Activated CD4-positive, alpha-beta T cell treated with anti-CD3 and anti-CD28 coated beads, Interleukin-2, amount 10 ng/mL, durations not matched to agents 24 days and 14 days (primary cell): ENCODE data around the gene POLE2. TPM values are rescaled to one million over a fixed set of nuclear protein-coding genes. Genes with fewer than 3 reads are reported as not detected.
A peak's percentile ranks its signal among the peaks of the same experiment; 100 is the strongest.
"Not testable (repeated sequence)": the region's sequence is repeated elsewhere in the genome, so short reads cannot be mapped to it uniquely, and the experiment has no call there.

Source experiments
- DNase-seq: peaks from one replicate; pipeline ENCODE4 v3.0.0; 2022
- H3K27ac Mint-ChIP-seq: one replicate; pipeline ENCODE4 v1.8.0; 2022; ENCODE audit warnings: mild to moderate bottlenecking, mixed read lengths
- H3K27me3 Mint-ChIP-seq: one replicate; pipeline ENCODE4 v1.8.0; 2022; ENCODE audit warnings: mixed read lengths
- H3K36me3 Mint-ChIP-seq: one replicate; pipeline ENCODE4 v1.8.0; 2022; ENCODE audit warnings: low read depth, mild to moderate bottlenecking, mixed read lengths
- H3K4me1 Mint-ChIP-seq: one replicate; pipeline ENCODE4 v1.8.0; 2021; ENCODE audit warnings: mixed read lengths
- H3K4me3 Mint-ChIP-seq: one replicate; pipeline ENCODE4 v1.8.0; 2022; ENCODE audit warnings: mild to moderate bottlenecking, moderate library complexity, mixed read lengths
- H3K9me3 Mint-ChIP-seq: one replicate; pipeline ENCODE4 v1.8.0; 2021; ENCODE audit warnings: mixed read lengths
- intact Hi-C: fragments of 100-400 bp; cut with micrococcal nuclease; formaldehyde crosslinking; loops from one replicate; pipeline ENCODE4 v1.15.1; 2023
- total RNA-seq: library from RNA; stranded (reverse); gene quantifications from 2 replicates; pipeline ENCODE4 v1.2.3, GENCODE V29; 2022

POLE2 gene
- total RNA-seq, 1 donor from 2014 or later = 52.8 TPM

GRCh38 chr14:49692193-49692757, 4.3 kb upstream of the POLE2 start:
- Mint-ChIP-seq H3K27me3 (no peaks in the 10 kb centered on the region), H3K36me3 (peaks cover 2% of the 10 kb centered on the region), H3K27ac (peak overlapping the region; percentile 84), H3K4me3 (peak overlapping the region; percentile 79), H3K4me1 (peaks cover 22% of the 10 kb centered on the region), H3K9me3 (no peaks in the 10 kb centered on the region)
- DNase-seq = no peak
- intact Hi-C loops = loop anchor here (2.0 kb wide), 2 partner anchors 57 to 75 kb away; partner anchors contain the start of gene DNAAF2

DNA sequence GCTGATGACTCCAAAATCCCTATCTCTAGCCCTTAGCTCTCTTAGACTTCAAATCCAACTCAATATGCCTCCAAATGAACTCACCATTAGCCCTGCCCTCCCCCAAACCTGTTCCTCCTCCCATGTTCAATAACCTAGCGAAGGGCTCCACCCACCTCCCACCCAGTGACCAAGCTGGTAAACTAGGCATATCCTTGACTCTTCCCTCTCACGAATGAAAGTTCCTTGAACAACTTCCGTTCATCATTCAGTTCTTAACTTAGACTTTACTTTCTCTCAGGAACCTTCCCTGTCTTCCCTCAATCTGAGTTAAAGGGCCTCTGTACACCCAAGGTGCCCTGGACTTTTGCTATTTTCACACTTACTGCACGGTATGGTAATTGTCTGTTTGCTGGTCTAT, 3.0 kb upstream of the POLE2 start:
- DNase-seq = no peak
- intact Hi-C loops = no loop called here
- H3K9me3 Mint-ChIP-seq = no peaks in the 10 kb centered on the region
- no peak overlapping the region for H3K27ac Mint-ChIP-seq
- H3K36me3 Mint-ChIP-seq = peaks cover 6% of the 10 kb centered on the region
- no peak overlapping the region for H3K4me3 Mint-ChIP-seq
- no peaks in the 10 kb centered on the region for H3K27me3 Mint-ChIP-seq
- peaks cover 32% of the 10 kb centered on the region for H3K4me1 Mint-ChIP-seq

DNA sequence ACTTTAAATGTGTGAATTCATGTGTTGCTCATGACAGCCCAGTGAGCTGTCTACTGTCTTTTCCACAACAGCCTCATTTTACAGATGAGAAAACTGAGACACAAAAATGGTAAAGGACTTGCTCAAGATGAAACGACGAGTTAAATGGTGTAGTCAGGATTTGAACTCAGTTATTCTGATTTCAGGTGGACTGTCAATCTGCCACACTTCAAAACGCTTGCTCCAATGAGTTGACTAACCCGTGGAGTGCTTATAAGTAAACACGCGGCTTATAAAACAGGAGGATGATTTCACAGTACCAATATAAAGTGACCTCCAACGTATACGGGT, 652 bp upstream of the POLE2 start:
- no peaks in the 10 kb centered on the region for H3K27me3 Mint-ChIP-seq
- peaks cover 38% of the 10 kb centered on the region for H3K4me1 Mint-ChIP-seq
- peaks cover 8% of the 10 kb centered on the region for H3K36me3 Mint-ChIP-seq
- DNase-seq = no peak
- H3K4me3 Mint-ChIP-seq = peak overlapping the region; percentile 97
- H3K9me3 Mint-ChIP-seq = no peaks in the 10 kb centered on the region
- intact Hi-C loops = loop anchor here (1.0 to 10.0 kb wide), 7 partner anchors 9 to 544 kb away; partner anchors contain the start of genes LRR1, MGAT2, NEMF and RPL36AL
- peak overlapping the region; percentile 94 for H3K27ac Mint-ChIP-seq

DNA sequence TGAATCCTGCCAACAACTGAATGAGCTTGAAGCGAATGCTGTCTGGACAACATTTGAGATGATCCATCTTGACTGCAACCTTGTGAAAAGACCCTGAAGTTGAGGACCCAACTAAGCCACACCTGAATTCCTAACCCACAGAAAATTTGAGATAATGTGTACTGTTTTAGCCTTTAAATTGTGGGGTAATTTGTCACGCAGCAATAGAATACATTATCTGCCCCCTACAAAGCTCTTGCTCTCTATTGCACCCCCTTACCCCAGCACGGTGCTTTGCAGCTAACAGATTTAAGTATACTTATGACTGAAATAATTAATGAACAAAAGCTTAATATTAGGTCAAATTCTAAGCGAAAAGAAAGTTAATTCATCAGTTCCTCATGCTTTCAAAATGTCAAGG, 1.6 kb downstream of the POLE2 start:
- Mint-ChIP-seq H3K27ac (peak overlapping the region; percentile 79), H3K9me3 (peaks cover 3% of the 10 kb centered on the region)
- intact Hi-C loops = loop anchor here (5.0 to 10.0 kb wide), 3 partner anchors 166 to 546 kb away; partner anchors contain the start of genes NEMF, SOS2 and VCPKMT

GRCh38 chr14:49679271-49679670, 8.7 kb downstream of the POLE2 start:
- intact Hi-C loops = loop anchor here (1.0 kb wide), 1 partner anchor 9 kb away; the partner anchor contains the start of gene POLE2
- no peaks in the 10 kb centered on the region for H3K27me3 Mint-ChIP-seq
- H3K27ac Mint-ChIP-seq = peak overlapping the region; percentile 72

More for the DNA sequence above, 1.6 kb downstream of the POLE2 start:
- Mint-ChIP-seq H3K4me1 (peaks cover 31% of the 10 kb centered on the region), H3K27me3 (no peaks in the 10 kb centered on the region), H3K4me3 (peak overlapping the region; percentile 97), H3K36me3 (peaks cover 18% of the 10 kb centered on the region)
- no peak for DNase-seq

GRCh38 chr14:49677643-49678042, 10.4 kb downstream of the POLE2 start:
- H3K9me3 Mint-ChIP-seq = peaks cover 1% of the 10 kb centered on the region
- H3K36me3 Mint-ChIP-seq = peaks cover 70% of the 10 kb centered on the region
- H3K27ac Mint-ChIP-seq = no peak overlapping the region
- no peak for DNase-seq
- H3K4me3 Mint-ChIP-seq = no peak overlapping the region
- peaks cover 18% of the 10 kb centered on the region for H3K4me1 Mint-ChIP-seq
- intact Hi-C loops = no loop called here
- no peaks in the 10 kb centered on the region for H3K27me3 Mint-ChIP-seq

More at GRCh38 chr14:49679271-49679670, 8.7 kb downstream of the POLE2 start:
- DNase-seq = no peak
- Mint-ChIP-seq H3K4me3 (no peak overlapping the region), H3K4me1 (peaks cover 19% of the 10 kb centered on the region), H3K9me3 (peaks cover 3% of the 10 kb centered on the region), H3K36me3 (peaks cover 63% of the 10 kb centered on the region)

GRCh38 chr14:49673586-49673985, 14.4 kb downstream of the POLE2 start:
- H3K27me3 Mint-ChIP-seq = no peaks in the 10 kb centered on the region
- no peak overlapping the region for H3K27ac Mint-ChIP-seq
- H3K9me3 Mint-ChIP-seq = no peaks in the 10 kb centered on the region
- no peak overlapping the region for H3K4me3 Mint-ChIP-seq
- intact Hi-C loops = no loop called here
- DNase-seq = no peak
- peaks cover 3% of the 10 kb centered on the region for H3K4me1 Mint-ChIP-seq
- peaks cover 57% of the 10 kb centered on the region for H3K36me3 Mint-ChIP-seq

DNA sequence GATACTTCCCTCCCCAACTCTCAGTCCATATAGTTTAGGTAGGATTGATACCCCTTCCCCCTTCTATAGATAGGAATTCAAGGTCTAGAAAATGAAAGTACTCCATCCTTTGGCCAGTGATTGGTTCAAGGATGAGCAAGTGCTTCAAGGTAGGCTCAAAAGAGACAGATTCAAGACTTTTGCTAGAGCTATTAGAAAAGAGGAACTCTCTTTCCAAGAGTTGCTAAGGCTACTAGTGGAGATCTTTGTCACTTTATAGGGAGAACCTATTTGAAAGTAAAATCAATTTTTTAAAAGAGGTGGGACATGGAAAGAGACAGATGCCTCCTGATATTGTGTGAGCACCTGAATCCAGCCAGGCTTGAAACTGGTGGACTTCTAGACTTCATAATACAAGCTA, 17.5 kb downstream of the POLE2 start:
- no peaks in the 10 kb centered on the region for H3K27me3 Mint-ChIP-seq
- H3K36me3 Mint-ChIP-seq = peaks cover 48% of the 10 kb centered on the region
- H3K4me1 Mint-ChIP-seq = peaks cover 3% of the 10 kb centered on the region
- no peak for DNase-seq
- intact Hi-C loops = no loop called here
- no peak overlapping the region for H3K27ac Mint-ChIP-seq
- H3K9me3 Mint-ChIP-seq = no peaks in the 10 kb centered on the region
- no peak overlapping the region for H3K4me3 Mint-ChIP-seq

DNA sequence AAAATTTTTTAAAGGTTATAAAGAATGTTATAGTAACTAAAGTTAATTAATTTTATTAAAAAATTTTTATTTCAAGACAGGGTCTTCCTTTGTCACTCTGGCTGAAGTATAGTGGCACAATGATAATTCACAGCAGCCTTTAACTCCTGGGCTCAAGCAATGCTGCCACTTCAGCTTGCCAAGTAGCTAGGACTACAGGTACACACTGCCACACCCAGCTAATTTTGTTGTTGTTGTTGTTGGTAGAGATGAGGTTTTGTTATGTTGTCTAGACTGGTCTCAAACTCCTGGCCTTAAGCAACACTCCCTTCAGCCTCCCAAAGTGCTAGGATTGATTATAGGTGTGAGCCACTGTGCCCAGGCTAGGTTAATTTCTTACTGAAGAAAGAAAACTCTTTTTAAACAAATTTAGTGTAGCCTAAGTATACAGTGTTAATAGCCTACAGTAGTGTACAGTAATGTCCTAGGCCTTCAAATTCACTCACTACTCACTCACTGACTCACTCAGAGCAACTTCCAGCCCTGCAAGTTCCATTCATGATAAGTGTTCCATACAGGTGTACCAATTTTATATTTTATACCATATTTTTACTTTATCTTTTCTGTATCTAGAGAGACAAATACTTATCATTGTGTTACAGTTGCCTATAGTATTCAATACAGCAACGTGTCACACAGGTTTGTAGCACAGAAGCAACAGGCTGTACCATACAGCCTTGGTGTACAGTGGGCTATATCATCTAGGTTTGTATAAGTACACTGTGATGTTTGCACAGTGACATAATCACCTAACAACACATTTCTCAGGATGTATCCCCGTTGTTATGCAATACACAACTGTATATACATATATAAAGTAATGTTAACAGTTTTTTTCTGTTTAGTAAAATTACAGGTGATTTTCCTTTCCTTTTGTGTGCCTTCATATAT, 28.2 kb downstream of the POLE2 start:
- Mint-ChIP-seq H3K4me1 (no peaks in the 10 kb centered on the region), H3K27ac (no peak overlapping the region), H3K4me3 (no peak overlapping the region), H3K9me3 (no peaks in the 10 kb centered on the region), H3K36me3 (peaks cover 11% of the 10 kb centered on the region), H3K27me3 (no peaks in the 10 kb centered on the region)
- intact Hi-C loops = no loop called here
- no peak for DNase-seq

- peaks cover 14% of the 10 kb centered on the region for H3K36me3 Mint-ChIP-seq
- intact Hi-C loops, H3K4me3 Mint-ChIP-seq, H3K4me1 Mint-ChIP-seq, H3K9me3 Mint-ChIP-seq, DNase-seq, H3K27me3 Mint-ChIP-seq, H3K27ac Mint-ChIP-seq: not testable (repeated sequence)
Measured at GRCh38 chr14:49657500-49657899, 30.5 kb downstream of the POLE2 start.

DNA sequence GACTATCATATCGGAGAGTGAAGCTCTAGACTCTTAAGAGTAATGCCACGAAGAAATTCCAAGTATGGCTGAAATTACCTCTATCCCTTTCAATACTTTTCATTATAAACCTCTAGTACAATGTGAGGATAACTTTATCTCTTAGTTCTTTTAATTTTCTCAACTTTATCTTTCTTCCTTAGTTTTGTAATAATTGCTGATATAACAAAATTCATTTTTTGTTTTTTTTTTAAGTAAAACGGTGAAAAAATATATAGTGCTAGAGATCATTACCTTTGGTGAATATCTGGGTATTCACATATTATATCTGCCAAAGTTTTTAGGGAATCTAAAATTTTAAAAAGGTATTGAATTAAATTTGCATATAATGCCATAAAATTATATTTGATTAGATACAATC, 33.5 kb downstream of the POLE2 start:
- H3K27ac Mint-ChIP-seq = no peak overlapping the region
- intact Hi-C loops = no loop called here
- peaks cover 13% of the 10 kb centered on the region for H3K36me3 Mint-ChIP-seq
- no peaks in the 10 kb centered on the region for H3K27me3 Mint-ChIP-seq
- no peak for DNase-seq
- H3K4me3 Mint-ChIP-seq = no peak overlapping the region
- H3K4me1 Mint-ChIP-seq = peaks cover 4% of the 10 kb centered on the region
- H3K9me3 Mint-ChIP-seq = no peaks in the 10 kb centered on the region

DNA sequence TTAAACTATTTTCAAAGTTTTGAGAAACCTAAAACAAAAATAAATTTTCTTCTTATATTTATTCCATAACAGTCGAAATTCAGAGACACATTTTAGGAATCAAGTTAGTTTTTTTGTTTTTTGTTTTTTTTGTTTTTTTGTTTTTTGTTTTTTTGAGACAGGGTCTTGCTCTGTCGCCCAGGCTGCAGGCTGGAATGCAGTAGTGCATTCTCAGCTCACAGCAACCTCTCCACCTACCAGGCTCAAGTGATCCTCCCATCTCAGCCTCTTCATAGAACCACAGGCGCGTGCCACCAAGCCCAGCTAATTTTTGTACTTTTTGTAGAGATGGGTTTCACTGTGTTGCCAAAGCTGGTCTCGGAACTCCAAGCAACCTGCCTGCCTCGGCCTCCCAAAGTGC, 34.5 kb downstream of the POLE2 start:
- Mint-ChIP-seq H3K9me3 (no peaks in the 10 kb centered on the region), H3K27me3 (no peaks in the 10 kb centered on the region), H3K4me1 (peaks cover 4% of the 10 kb centered on the region), H3K27ac (no peak overlapping the region), H3K36me3 (peaks cover 13% of the 10 kb centered on the region), H3K4me3 (no peak overlapping the region)
- intact Hi-C loops = no loop called here
- DNase-seq = no peak

DNA sequence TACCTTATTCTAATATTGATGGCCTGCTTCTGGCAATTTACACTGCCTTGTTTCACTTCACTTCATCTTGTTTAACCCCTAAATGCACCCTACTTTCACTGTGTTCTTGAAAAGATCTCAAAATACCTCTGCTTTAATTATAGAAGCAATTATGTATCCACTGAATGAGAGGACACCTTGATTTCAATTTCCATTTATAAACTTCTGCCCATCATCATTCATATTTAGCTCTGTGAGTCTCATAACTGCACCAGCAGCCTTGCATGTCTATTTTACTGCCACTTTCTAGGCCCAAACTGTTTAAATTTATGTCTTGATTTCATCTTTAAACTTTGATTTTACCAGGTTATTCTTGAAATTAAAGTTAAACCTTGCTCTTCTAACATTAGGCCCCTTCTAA, 45.9 kb downstream of the POLE2 start:
- peaks cover 26% of the 10 kb centered on the region for H3K4me1 Mint-ChIP-seq
- H3K27ac Mint-ChIP-seq = peak overlapping the region; percentile 71
- H3K27me3 Mint-ChIP-seq = no peaks in the 10 kb centered on the region

GRCh38 chr14:49641697-49642129, 46.3 kb downstream of the POLE2 start:
- H3K9me3 Mint-ChIP-seq = no peaks in the 10 kb centered on the region
- H3K36me3 Mint-ChIP-seq = peaks cover 46% of the 10 kb centered on the region

More for the DNA sequence above, 45.9 kb downstream of the POLE2 start:
- intact Hi-C loops = no loop called here
- no peak for DNase-seq
- Mint-ChIP-seq H3K9me3 (no peaks in the 10 kb centered on the region), H3K4me3 (no peak overlapping the region), H3K36me3 (peaks cover 48% of the 10 kb centered on the region)

More at GRCh38 chr14:49641697-49642129, 46.3 kb downstream of the POLE2 start:
- Mint-ChIP-seq H3K27me3 (no peaks in the 10 kb centered on the region), H3K4me3 (no peak overlapping the region), H3K4me1 (peaks cover 28% of the 10 kb centered on the region), H3K27ac (peak overlapping the region; percentile 71)
- intact Hi-C loops = no loop called here
- DNase-seq = peak; percentile 52
